Effector memory CD8-positive, alpha-beta T cell (primary cell): ENCODE measurements around the gene TWSG1.

ENCODE experiments used
- ATAC-seq: fragments of 150-1000 bp; cut with Tn5 transposase; replicated peaks from 2 replicates; pipeline ENCODE4 v1.10.0; 2021; ENCODE audit warnings: mild to moderate bottlenecking, moderate library complexity
- DNase-seq, 3 experiments: peaks; one replicate each; pipeline ENCODE4 v3.0.0; 2021
- H3K27ac Mint-ChIP-seq, 2 donors: one replicate each; pipeline ENCODE4 v1.8.0; 2022; ENCODE audit warnings: mild to moderate bottlenecking in 2 of 2, mixed read lengths in 2 of 2, moderate library complexity in 2 of 2
- H3K27me3 Mint-ChIP-seq, 2 donors: one replicate each; pipeline ENCODE4 v1.8.0; 2022; ENCODE audit warnings: mixed read lengths in 2 of 2
- H3K36me3 Mint-ChIP-seq: one replicate; pipeline ENCODE4 v1.8.0; 2022; ENCODE audit warnings: mild to moderate bottlenecking, moderate library complexity, mixed read lengths; ENCODE audit not compliant: insufficient read depth
- H3K4me1 Mint-ChIP-seq, 2 donors: one replicate each; pipeline ENCODE4 v1.8.0; 2022; ENCODE audit warnings: low read depth in 2 of 2, mixed read lengths in 2 of 2
- H3K4me3 Mint-ChIP-seq, 2 donors: one replicate each; pipeline ENCODE4 v1.8.0; 2022; ENCODE audit warnings: mild to moderate bottlenecking in 2 of 2, mixed read lengths in 2 of 2, moderate library complexity in 2 of 2
- H3K9me3 Mint-ChIP-seq, 2 donors: one replicate each; pipeline ENCODE4 v1.8.0; 2022; ENCODE audit warnings: mixed read lengths in 2 of 2

Gene TWSG1

GRCh38 chr18:9322744-9323143 is 11.8 kb upstream of the TWSG1 start:
- Mint-ChIP-seq H3K9me3 (peaks cover 0 to 3% of the 10 kb centered on the region in 2 donors), H3K27me3 (peaks cover 23 to 38% of the 10 kb centered on the region in 2 donors), H3K4me3 (no peak overlapping the region), H3K4me1 (no peaks in the 10 kb centered on the region), H3K36me3 (no peaks in the 10 kb centered on the region), H3K27ac (no peak overlapping the region)
- ATAC-seq, result no peak
- DNase-seq, result no peak

GRCh38 chr18:9323750-9324445 is 10.7 kb upstream of the TWSG1 start:
- Mint-ChIP-seq H3K27me3 (peaks cover 23 to 38% of the 10 kb centered on the region in 2 donors), H3K4me3 (no peak overlapping the region), H3K9me3 (peaks cover 0 to 3% of the 10 kb centered on the region in 2 donors), H3K4me1 (no peaks in the 10 kb centered on the region), H3K36me3 (no peaks in the 10 kb centered on the region), H3K27ac (no peak overlapping the region)
- ATAC-seq (no peak), DNase-seq (no peak)

GRCh38 chr18:9325716-9326115 is 8.9 kb upstream of the TWSG1 start:
- no peaks in the 10 kb centered on the region for H3K4me1 Mint-ChIP-seq
- ATAC-seq (no peak), DNase-seq (no peak)
- no peak overlapping the region for H3K27ac Mint-ChIP-seq
- H3K9me3 Mint-ChIP-seq, result no peaks in the 10 kb centered on the region
- H3K27me3 Mint-ChIP-seq, result peaks cover 23 to 27% of the 10 kb centered on the region in 2 donors
- H3K4me3 Mint-ChIP-seq, result no peak overlapping the region
- H3K36me3 Mint-ChIP-seq, result no peaks in the 10 kb centered on the region

- H3K27me3 Mint-ChIP-seq, result peaks cover 0 to 5% of the 10 kb centered on the region in 2 donors
These were observed 5.8 kb upstream of the TWSG1 start for GRCh38 chr18:9328776-9329175.

GRCh38 chr18:9329471-9329870 is 5.1 kb upstream of the TWSG1 start:
- no peaks in the 10 kb centered on the region for H3K9me3 Mint-ChIP-seq
- H3K4me1 Mint-ChIP-seq, result peaks cover 0 to 6% of the 10 kb centered on the region in 2 donors
- H3K36me3 Mint-ChIP-seq, result peaks cover 10% of the 10 kb centered on the region
- H3K27me3 Mint-ChIP-seq, result peaks cover 0 to 5% of the 10 kb centered on the region in 2 donors
- DNase-seq (no peak), ATAC-seq (no peak)
- no peak overlapping the region for H3K27ac Mint-ChIP-seq
- no peak overlapping the region for H3K4me3 Mint-ChIP-seq

More at GRCh38 chr18:9328776-9329175, 5.8 kb upstream of the TWSG1 start:
- H3K9me3 Mint-ChIP-seq, result no peaks in the 10 kb centered on the region
- ATAC-seq, result no peak
- H3K4me1 Mint-ChIP-seq, result peaks cover 0 to 2% of the 10 kb centered on the region in 2 donors
- DNase-seq, result no peak
- no peak overlapping the region for H3K4me3 Mint-ChIP-seq
- peaks cover 5% of the 10 kb centered on the region for H3K36me3 Mint-ChIP-seq
- no peak overlapping the region for H3K27ac Mint-ChIP-seq

GRCh38 chr18:9330419-9330818 is 4.2 kb upstream of the TWSG1 start:
- H3K27me3 Mint-ChIP-seq, result peaks cover 0 to 5% of the 10 kb centered on the region in 2 donors
- ATAC-seq (no peak), DNase-seq (no peak)
- H3K9me3 Mint-ChIP-seq, result no peaks in the 10 kb centered on the region
- no peak overlapping the region for H3K27ac Mint-ChIP-seq
- peaks cover 10% of the 10 kb centered on the region for H3K36me3 Mint-ChIP-seq
- peaks cover 3 to 9% of the 10 kb centered on the region in 2 donors for H3K4me1 Mint-ChIP-seq
- H3K4me3 Mint-ChIP-seq, result no peak overlapping the region

- Mint-ChIP-seq H3K27me3 (no peaks in the 10 kb centered on the region), H3K9me3 (no peaks in the 10 kb centered on the region), H3K4me3 (peak overlapping the region; percentile 83 to 87), H3K36me3 (peaks cover 10% of the 10 kb centered on the region), H3K27ac (peak overlapping the region; percentile 69 to 86), H3K4me1 (peaks cover 10 to 16% of the 10 kb centered on the region in 2 donors)
- DNase-seq, result peak in 1 of 3 experiments; percentile 27
- ATAC-seq, result peak; percentile 44
These were observed 888 bp upstream of the TWSG1 start for GRCh38 chr18:9333441-9334328.

GRCh38 chr18:9334973-9335696 is 562 bp downstream of the TWSG1 start:
- peak overlapping the region; percentile 35 to 69 for H3K27ac Mint-ChIP-seq

GRCh38 chr18:9335697-9336045 is 1.1 kb downstream of the TWSG1 start:
- Mint-ChIP-seq H3K36me3 (peaks cover 13% of the 10 kb centered on the region), H3K4me3 (peak overlapping the region; percentile 83 to 87), H3K27me3 (no peaks in the 10 kb centered on the region), H3K4me1 (peaks cover 10 to 16% of the 10 kb centered on the region in 2 donors), H3K9me3 (no peaks in the 10 kb centered on the region), H3K27ac (no peak overlapping the region)
- ATAC-seq (no peak), DNase-seq (no peak)

More at GRCh38 chr18:9334973-9335696, 562 bp downstream of the TWSG1 start:
- Mint-ChIP-seq H3K4me1 (peaks cover 10 to 16% of the 10 kb centered on the region in 2 donors), H3K27me3 (no peaks in the 10 kb centered on the region), H3K36me3 (peaks cover 10% of the 10 kb centered on the region), H3K9me3 (no peaks in the 10 kb centered on the region), H3K4me3 (peak overlapping the region; percentile 83 to 87)
- DNase-seq (peak; percentile 14 to 34 (median 27)), ATAC-seq (peak; percentile 40)

GRCh38 chr18:9336827-9337226 is 2.3 kb downstream of the TWSG1 start:
- ATAC-seq (no peak), DNase-seq (no peak)
- Mint-ChIP-seq H3K27ac (no peak overlapping the region), H3K36me3 (peaks cover 13% of the 10 kb centered on the region), H3K4me3 (no peak overlapping the region), H3K4me1 (peaks cover 10 to 20% of the 10 kb centered on the region in 2 donors), H3K9me3 (no peaks in the 10 kb centered on the region), H3K27me3 (no peaks in the 10 kb centered on the region)

- DNase-seq, result no peak
- Mint-ChIP-seq H3K27me3 (no peaks in the 10 kb centered on the region), H3K27ac (peak overlapping the region in 1 of 2 donors; percentile 35), H3K4me1 (peaks cover 10 to 20% of the 10 kb centered on the region in 2 donors), H3K4me3 (no peak overlapping the region), H3K36me3 (peaks cover 13% of the 10 kb centered on the region), H3K9me3 (no peaks in the 10 kb centered on the region)
- no peak for ATAC-seq
These were observed 3.3 kb downstream of the TWSG1 start for GRCh38 chr18:9337873-9338272.

GRCh38 chr18:9340472-9340871 is 5.9 kb downstream of the TWSG1 start:
- DNase-seq (no peak), ATAC-seq (no peak)
- Mint-ChIP-seq H3K9me3 (no peaks in the 10 kb centered on the region), H3K36me3 (peaks cover 3% of the 10 kb centered on the region), H3K27ac (no peak overlapping the region), H3K4me3 (no peak overlapping the region), H3K4me1 (peaks cover 1 to 21% of the 10 kb centered on the region in 2 donors), H3K27me3 (no peaks in the 10 kb centered on the region)

- Mint-ChIP-seq H3K9me3 (no peaks in the 10 kb centered on the region), H3K27ac (no peak overlapping the region), H3K4me1 (peaks cover 0 to 19% of the 10 kb centered on the region in 2 donors), H3K4me3 (no peak overlapping the region), H3K36me3 (peaks cover 3% of the 10 kb centered on the region), H3K27me3 (no peaks in the 10 kb centered on the region)
- DNase-seq (no peak), ATAC-seq (no peak)
These were observed 9.0 kb downstream of the TWSG1 start for GRCh38 chr18:9343577-9343976.
